Hematopoietic multipotent progenitor cell treated with erythropoietin and hydrocortisone succinate and interleukin-3 and kit ligand, for 4 days (in vitro differentiated cells): ENCODE measurements around the gene ZBTB24.
A peak's percentile ranks its signal among the peaks of the same experiment; 100 is the strongest.
"Not testable (repeated sequence)": the region's sequence is repeated elsewhere in the genome, so short reads cannot be mapped to it uniquely, and the experiment has no call there.

Experiments
- DNase-seq: peaks from one replicate; pipeline ENCODE4 v3.0.0-alpha.2; 2015

Gene ZBTB24

DNA sequence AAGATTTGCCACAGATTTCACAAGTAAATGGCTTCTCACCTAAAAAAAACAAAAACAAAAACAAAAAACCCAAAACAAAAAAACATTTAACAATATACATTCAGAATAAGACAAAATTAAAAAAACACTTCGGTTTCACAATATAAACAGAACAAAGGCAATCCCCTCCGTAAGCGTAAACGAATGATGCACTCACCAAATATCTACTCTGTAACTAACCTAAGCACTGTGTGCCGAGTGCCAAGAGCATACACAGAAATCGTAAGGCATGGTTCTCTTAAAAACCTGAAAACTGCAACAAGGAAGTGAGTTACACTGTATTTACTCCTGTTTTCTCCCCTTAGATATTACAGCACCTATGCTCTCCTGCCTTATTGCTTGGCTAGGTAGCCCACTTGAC, 15.3 kb downstream of the ZBTB24 start:
- no peak for DNase-seq

- no peak for DNase-seq
These were observed 16.7 kb downstream of the ZBTB24 start for GRCh38 chr6:109466212-109466923.

DNA sequence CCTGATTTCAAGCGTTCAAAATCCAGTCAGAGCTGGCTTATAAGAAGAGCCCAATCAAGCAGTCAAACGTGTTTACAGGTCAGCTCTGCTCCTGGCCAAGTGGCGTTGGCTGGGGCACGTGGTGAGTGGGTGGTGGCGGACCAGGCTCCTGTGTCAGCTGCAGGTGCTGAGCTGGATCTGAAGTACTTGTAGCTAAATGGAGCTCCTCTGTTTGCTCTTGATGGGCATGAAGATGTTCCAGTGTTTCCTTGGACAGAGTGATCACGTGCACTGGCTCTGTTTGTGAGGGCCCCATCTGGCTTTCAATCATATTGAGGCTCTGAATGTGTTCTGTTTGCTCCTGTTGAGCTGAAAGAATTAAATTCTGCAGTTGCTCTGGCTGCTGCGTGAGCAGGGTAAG, 17.2 kb downstream of the ZBTB24 start:
- no peak for DNase-seq

DNA sequence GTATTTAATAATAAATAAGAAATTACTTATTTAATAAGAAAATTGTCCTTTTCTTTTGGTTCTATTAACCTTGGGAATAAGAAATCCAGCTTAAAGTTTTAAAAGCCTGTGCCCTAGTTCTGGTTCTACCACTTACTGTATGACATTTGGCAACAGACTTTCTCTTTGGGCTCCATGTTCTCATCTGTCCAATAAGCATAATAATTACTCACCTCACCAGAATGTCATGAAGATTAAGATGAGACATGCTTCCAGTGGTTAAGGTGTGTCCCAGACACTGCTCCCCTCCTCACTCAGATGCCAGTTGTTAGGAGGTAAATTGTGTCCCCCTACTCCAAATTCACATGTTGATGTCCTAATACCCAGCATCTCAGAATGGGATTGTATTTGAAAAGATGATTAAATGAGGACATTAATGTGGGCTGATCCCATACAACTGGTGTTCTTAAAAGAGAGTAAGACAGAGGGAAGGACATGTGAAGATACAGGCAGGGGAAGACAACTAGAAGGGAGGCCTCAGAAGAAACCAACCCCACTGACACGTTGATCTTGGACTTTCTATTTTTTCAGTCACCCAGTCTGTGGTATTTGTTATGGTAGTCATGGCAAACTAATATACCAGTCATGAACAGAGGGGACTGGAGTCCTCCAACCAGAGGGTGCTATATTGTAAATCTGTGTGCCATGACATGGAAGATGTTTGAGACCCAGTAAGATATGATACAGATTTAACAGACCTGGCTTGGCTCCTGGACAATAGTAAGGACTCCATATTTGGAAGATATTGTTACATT, 21.1 kb downstream of the ZBTB24 start:
- DNase-seq = no peak

DNA sequence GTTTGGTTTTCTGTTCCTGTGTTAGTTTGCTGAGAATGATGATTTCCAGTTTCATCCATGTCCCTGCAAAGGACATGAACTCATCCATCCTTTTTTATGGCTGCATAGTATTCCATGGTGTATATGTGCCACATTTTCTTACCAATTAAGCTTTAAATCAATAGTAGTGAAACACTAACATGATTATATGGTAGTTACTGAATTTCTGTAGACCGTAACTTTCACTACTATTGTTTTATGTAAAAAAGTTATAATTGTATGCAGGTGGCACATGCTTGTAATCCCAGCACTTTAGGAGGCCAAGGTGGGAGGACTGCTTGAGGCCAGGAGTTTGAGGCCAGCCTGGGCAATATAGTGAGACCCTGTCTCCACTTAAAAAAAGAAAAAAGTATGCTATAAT, 21.8 kb downstream of the ZBTB24 start:
- not testable (repeated sequence) for DNase-seq

- DNase-seq = no peak
These were observed 22.7 kb downstream of the ZBTB24 start for GRCh38 chr6:109460161-109460829.

GRCh38 chr6:109458774-109459531, 24.1 kb downstream of the ZBTB24 start:
- DNase-seq = peak; percentile 64

DNA sequence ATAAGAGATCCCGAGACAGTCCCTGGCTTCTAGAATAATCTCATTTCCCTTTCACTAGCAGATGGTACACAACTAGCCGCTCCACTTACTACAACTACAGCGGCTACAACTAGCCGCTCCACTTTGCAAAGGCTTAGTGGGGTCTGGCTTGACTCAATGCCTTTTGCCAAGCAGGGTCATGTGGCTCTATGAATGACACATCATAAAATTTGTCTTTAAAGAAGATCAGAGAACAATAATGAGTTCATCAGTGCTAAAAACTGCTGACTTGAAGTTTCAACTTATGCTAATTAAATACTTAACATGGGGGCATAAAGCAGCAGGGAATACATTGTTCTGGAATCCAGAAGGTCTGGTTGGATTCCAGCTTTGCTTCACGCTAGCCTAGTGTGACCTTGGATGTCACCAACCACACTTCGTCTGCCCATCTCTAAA, 25.4 kb downstream of the ZBTB24 start:
- no peak for DNase-seq

- no peak for DNase-seq
These were observed 26.1 kb downstream of the ZBTB24 start for GRCh38 chr6:109456710-109457561.

GRCh38 chr6:109456111-109456583, 26.9 kb downstream of the ZBTB24 start:
- DNase-seq = no peak

GRCh38 chr6:109455437-109456110, 27.4 kb downstream of the ZBTB24 start, which contains the start of gene MICAL1:
Gene MICAL1 (minus strand): TSS chr6:109455772. CDS start chr6:109454196, 1,576 bp downstream.
- peak; percentile 91 for DNase-seq

- peak; percentile 80 for DNase-seq
These were observed 28.3 kb downstream of the ZBTB24 start for GRCh38 chr6:109454496-109455436.

- no peak for DNase-seq
These were observed 29.2 kb downstream of the ZBTB24 start for GRCh38 chr6:109453594-109454495.

GRCh38 chr6:109453156-109453555, 29.9 kb downstream of the ZBTB24 start:
- no peak for DNase-seq

DNA sequence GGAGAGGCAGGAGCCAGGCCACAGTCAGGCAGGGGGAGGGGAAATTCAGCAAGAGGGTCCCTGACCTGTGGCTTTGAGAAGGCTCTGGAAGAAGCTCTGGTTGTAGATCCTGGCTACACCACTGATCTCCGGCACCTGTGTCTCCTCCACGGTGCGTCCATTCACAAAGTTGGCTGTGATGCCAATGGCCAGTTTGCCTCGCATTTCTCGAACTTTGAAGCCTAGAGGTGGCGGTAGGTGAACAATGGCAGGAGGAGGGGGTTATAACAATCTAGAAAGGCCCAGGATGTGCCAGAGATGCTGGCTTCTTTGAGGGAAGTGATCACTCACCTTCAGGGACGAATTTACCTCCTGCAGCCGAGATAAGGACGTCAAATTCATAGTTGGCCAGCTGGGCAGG, 30.8 kb downstream of the ZBTB24 start:
- no peak for DNase-seq

- no peak for DNase-seq
These were observed 31.6 kb downstream of the ZBTB24 start for GRCh38 chr6:109451376-109451775.

- no peak for DNase-seq
These were observed 32.2 kb downstream of the ZBTB24 start for GRCh38 chr6:109450801-109451200.

DNA sequence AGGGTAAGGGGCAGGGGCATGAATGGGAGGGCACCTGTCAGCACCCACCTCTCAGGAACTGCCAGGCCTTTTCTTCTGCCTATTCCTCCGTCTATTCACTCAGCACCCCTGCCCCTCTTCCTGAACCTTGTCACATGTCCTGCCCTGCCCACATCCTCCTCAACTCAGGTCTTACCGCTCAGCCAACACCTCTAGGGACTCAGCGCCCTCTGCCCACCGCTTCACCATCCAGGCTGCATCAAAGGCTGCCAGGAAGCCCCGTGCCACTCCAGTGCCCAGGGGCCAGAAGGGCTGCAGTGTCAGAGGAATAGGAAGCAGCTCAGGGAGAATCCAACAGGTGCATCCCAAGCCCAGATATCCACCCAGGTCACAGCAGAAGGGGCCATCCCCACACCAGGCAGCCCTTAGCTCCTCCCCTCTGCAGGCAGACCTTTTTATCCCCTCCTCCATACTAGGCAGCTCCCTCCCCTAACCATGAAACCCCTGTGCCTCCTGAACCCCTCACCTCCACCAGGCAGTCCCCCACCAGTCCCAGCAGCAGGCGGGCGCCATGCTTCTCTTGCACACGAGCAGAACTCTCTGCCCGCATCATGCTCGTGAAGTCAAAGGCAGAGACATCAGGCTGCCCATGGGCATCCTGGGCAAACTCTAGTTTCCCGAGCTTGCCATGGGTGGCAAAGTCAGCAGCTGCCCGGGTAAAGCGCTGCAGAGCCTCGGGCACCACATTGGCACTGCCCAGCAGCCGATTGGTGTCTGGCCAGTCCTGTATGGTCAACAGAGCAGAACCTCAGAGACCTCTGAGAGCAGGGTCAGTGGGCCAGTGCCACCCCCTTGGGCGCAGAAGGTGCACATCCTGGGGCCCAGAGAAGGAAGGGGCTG, 33.0 kb downstream of the ZBTB24 start:
- DNase-seq = no peak
